Caco-2 (cell line): ENCODE results near the gene CMBL. TPM values are rescaled to one million over a fixed set of nuclear protein-coding genes. Genes with fewer than 3 reads are reported as not detected.
"Not testable (repeated sequence)": the region's sequence is repeated elsewhere in the genome, so short reads cannot be mapped to it uniquely, and the experiment has no call there.

Experiments used
- BruUV-seq: library from RNA; stranded (reverse); fragments of 400-500 nt; replicated peaks from 2 replicates; lab custom pipeline; 2021; lab: Mats Ljungman, UMichigan
- CTCF ChIA-PET: fragments of 300-600 bp; sonication (Branson Sonifier 250); formaldehyde crosslinking; loops from one replicate; lab custom pipeline; 2022; ENCODE audit warnings: antibody characterized with exemption; lab: Charles Lee
- POLR2A ChIA-PET: fragments of 300-600 bp; sonication (Branson Sonifier 250); formaldehyde crosslinking; loops from one replicate; lab custom pipeline; 2022; ENCODE audit warnings: antibody characterized with exemption; lab: Charles Lee
- DNase-seq, 2 experiments: peaks; one replicate each; pipeline versions ENCODE4 v3.0.0 to v3.0.0-alpha.2; 2020 to 2022
- H3K27me3 ChIP-seq: replicated peaks from 2 replicates; pipeline ENCODE4 v1.6.0; 2011; ENCODE audit warnings: low read length; ENCODE audit not compliant: control insufficient read depth, insufficient read depth
- H3K36me3 ChIP-seq: 2 replicates; pipeline ENCODE4 v1.5.1; 2011; ENCODE audit warnings: low read length; ENCODE audit not compliant: control insufficient read depth, insufficient read depth
- H3K4me1 ChIP-seq: fragments of 250-450 bp; sonication (Bioruptor Pico); 2 replicates; pipeline ENCODE4 v1.5.1; 2020; ENCODE audit warnings: mild to moderate bottlenecking
- H3K4me3 ChIP-seq: 2 replicates; pipeline ENCODE4 v1.5.1; 2011; ENCODE audit warnings: low read depth, mild to moderate bottlenecking, control low read depth, low read length
- H3K9me3 ChIP-seq: fragments of 250-450 bp; sonication (Bioruptor Pico); 2 replicates; pipeline ENCODE4 v1.5.1; 2020; ENCODE audit warnings: mild to moderate bottlenecking, moderate library complexity
- H3K27ac Mint-ChIP-seq: one replicate; pipeline ENCODE4 v1.8.0; 2022; ENCODE audit warnings: mixed read lengths; ENCODE audit not compliant: unreplicated experiment
- H3K27me3 Mint-ChIP-seq: one replicate; pipeline ENCODE4 v1.8.0; 2022; ENCODE audit warnings: mixed read lengths; ENCODE audit not compliant: insufficient read depth, unreplicated experiment
- H3K36me3 Mint-ChIP-seq: one replicate; pipeline ENCODE4 v1.8.0; 2022; ENCODE audit warnings: mild to moderate bottlenecking, mixed read lengths; ENCODE audit not compliant: insufficient read depth, unreplicated experiment
- H3K4me1 Mint-ChIP-seq: one replicate; pipeline ENCODE4 v1.8.0; 2022; ENCODE audit warnings: low read depth, mixed read lengths; ENCODE audit not compliant: unreplicated experiment
- H3K4me3 Mint-ChIP-seq: one replicate; pipeline ENCODE4 v1.8.0; 2022; ENCODE audit warnings: mild to moderate bottlenecking, moderate library complexity, mixed read lengths; ENCODE audit not compliant: unreplicated experiment
- H3K9me3 Mint-ChIP-seq: one replicate; pipeline ENCODE4 v1.8.0; 2022; ENCODE audit warnings: mixed read lengths; ENCODE audit not compliant: unreplicated experiment
- CTCF ChIP-seq, 2 experiments: fragments of 200-600 bp in 1 of 2; IDR thresholded peaks; 1 replicate in 1 of 2; 2 replicates in 1 of 2; pipeline versions ENCODE4 v1.5.1 to v1.8.0; 2011 to 2022; ENCODE audit warnings: antibody characterized with exemption in 1 of 2, control low read depth in 1 of 2, inconsistent platforms in 1 of 2, low read depth in 1 of 2, low read length in 1 of 2, mild to moderate bottlenecking in 1 of 2, moderate library complexity in 1 of 2; ENCODE audit not compliant: insufficient read depth in 1 of 2, severe bottlenecking in 1 of 2, unreplicated experiment in 1 of 2
- intact Hi-C: fragments of 100-400 bp; cut with micrococcal nuclease; formaldehyde crosslinking; loops from one replicate; pipeline ENCODE4 v1.10.0; 2022; ENCODE audit not compliant: unreplicated experiment
- total RNA-seq: library from RNA; stranded (reverse); gene quantifications from 2 replicates; pipeline ENCODE4 v1.2.3, GENCODE V29; 2022

CMBL gene
- total RNA-seq, 1 experiment from 2014 or later: 18.4 TPM

GRCh38 chr5:10286862-10287227, 20.9 kb downstream of the CMBL start:
- Histone ChIP-seq H3K9me3 (no peaks in the 10 kb centered on the region), H3K4me3 (no peak overlapping the region), H3K36me3 (no peaks in the 10 kb centered on the region), H3K27me3 (no peaks in the 10 kb centered on the region), H3K4me1 (no peaks in the 10 kb centered on the region)
- Mint-ChIP-seq H3K4me1 (no peaks in the 10 kb centered on the region), H3K36me3 (no peaks in the 10 kb centered on the region), H3K27me3 (no peaks in the 10 kb centered on the region), H3K4me3 (no peak overlapping the region), H3K9me3 (no peaks in the 10 kb centered on the region), H3K27ac (no peak overlapping the region)
- intact Hi-C loops: no loop called here
- TF ChIP-seq CTCF (IDR thresholded peaks at IDR 0.05; ENCODE audit: insufficient read depth in 1 of 2, low read depth in 1 of 2, low read length in 1 of 2, severe bottlenecking in 1 of 2, unreplicated experiment in 1 of 2): no peak
- no peak for DNase-seq
- POLR2A ChIA-PET: no interaction called here
- no TSS peak for BruUV-seq
- CTCF ChIA-PET: interaction anchor here (0.6 kb wide), 1 partner anchor 1344 kb away, joined by 4 read pairs; no protein-coding TSS in a partner anchor

- intact Hi-C loops: no loop called here
- H3K9me3 Mint-ChIP-seq: no peaks in the 10 kb centered on the region
- no peaks in the 10 kb centered on the region for H3K36me3 Mint-ChIP-seq
- no peaks in the 10 kb centered on the region for H3K27me3 ChIP-seq
- no peak for TF ChIP-seq CTCF (IDR thresholded peaks at IDR 0.05; ENCODE audit: insufficient read depth in 1 of 2, low read depth in 1 of 2, low read length in 1 of 2, severe bottlenecking in 1 of 2, unreplicated experiment in 1 of 2)
- no TSS peak for BruUV-seq
- no peaks in the 10 kb centered on the region for H3K4me1 Mint-ChIP-seq
- H3K4me3 Mint-ChIP-seq: no peak overlapping the region
- H3K4me1 ChIP-seq: no peaks in the 10 kb centered on the region
- no peak overlapping the region for H3K4me3 ChIP-seq
- CTCF ChIA-PET: no interaction called here
- no peak overlapping the region for H3K27ac Mint-ChIP-seq
- peak in 1 of 2 experiments; percentile 12 for DNase-seq
- H3K36me3 ChIP-seq: no peaks in the 10 kb centered on the region
- H3K27me3 Mint-ChIP-seq: no peaks in the 10 kb centered on the region
- POLR2A ChIA-PET: no interaction called here
- no peaks in the 10 kb centered on the region for H3K9me3 ChIP-seq
Observed at GRCh38 chr5:10286162-10286861, 21.4 kb downstream of the CMBL start.

GRCh38 chr5:10285362-10285761, 22.3 kb downstream of the CMBL start:
- DNase-seq, H3K4me1 Mint-ChIP-seq, H3K9me3 ChIP-seq, H3K9me3 Mint-ChIP-seq, POLR2A ChIA-PET, H3K36me3 ChIP-seq, intact Hi-C loops, H3K27me3 Mint-ChIP-seq, H3K4me3 Mint-ChIP-seq, H3K36me3 Mint-ChIP-seq, H3K4me3 ChIP-seq, H3K4me1 ChIP-seq, H3K27me3 ChIP-seq, BruUV-seq, CTCF ChIA-PET, H3K27ac Mint-ChIP-seq: not testable (repeated sequence)
